ENCODE measurements around the gene BRCA2.

DNA sequence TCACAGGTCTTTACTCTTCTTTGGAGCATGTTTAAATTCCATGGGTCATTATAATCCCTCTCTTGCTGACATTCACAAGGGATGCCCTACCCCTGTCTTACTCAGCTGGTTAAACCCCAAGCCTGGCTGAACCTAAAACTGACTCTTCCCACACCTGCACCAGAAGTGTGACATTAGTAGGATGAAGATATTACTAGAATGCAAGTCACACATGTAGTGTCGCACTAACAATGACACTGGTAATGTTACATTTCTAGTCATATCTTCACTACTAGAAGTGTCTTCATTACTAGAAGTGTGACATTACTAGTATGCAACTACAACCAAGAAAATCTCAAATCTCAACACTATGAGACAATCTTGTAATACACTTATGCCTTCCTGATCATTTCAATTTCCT lies 14.4 kb upstream of the BRCA2 start:
- TF ChIP-seq, protein P1, sequence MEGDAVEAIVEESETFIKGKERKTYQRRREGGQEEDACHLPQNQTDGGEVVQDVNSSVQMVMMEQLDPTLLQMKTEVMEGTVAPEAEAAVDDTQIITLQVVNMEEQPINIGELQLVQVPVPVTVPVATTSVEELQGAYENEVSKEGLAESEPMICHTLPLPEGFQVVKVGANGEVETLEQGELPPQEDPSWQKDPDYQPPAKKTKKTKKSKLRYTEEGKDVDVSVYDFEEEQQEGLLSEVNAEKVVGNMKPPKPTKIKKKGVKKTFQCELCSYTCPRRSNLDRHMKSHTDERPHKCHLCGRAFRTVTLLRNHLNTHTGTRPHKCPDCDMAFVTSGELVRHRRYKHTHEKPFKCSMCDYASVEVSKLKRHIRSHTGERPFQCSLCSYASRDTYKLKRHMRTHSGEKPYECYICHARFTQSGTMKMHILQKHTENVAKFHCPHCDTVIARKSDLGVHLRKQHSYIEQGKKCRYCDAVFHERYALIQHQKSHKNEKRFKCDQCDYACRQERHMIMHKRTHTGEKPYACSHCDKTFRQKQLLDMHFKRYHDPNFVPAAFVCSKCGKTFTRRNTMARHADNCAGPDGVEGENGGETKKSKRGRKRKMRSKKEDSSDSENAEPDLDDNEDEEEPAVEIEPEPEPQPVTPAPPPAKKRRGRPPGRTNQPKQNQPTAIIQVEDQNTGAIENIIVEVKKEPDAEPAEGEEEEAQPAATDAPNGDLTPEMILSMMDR (IDR thresholded peaks at IDR 0.05; ENCODE audit: low read depth, low read length), result no peak
- TF ChIP-seq POLR2A (IDR thresholded peaks at IDR 0.05; ENCODE audit: extremely low read depth, insufficient read length), result no peak
- TF ChIP-seq, protein P2, sequence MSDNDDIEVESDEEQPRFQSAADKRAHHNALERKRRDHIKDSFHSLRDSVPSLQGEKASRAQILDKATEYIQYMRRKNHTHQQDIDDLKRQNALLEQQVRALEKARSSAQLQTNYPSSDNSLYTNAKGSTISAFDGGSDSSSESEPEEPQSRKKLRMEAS (IDR thresholded peaks at IDR 0.05; ENCODE audit: low read depth, low read length), result no peak

Measured in NB4 (cell line).